GM12891 (cell line): Measurements from ENCODE around the gene NKAIN2.

Source experiments
- POLR2A ChIP-seq: IDR thresholded peaks from 2 replicates; pipeline ENCODE4 v1.6.1; 2011; ENCODE audit warnings: low read depth, low read length, control low read depth
- POLR2AphosphoS5 ChIP-seq: IDR thresholded peaks from 2 replicates; pipeline ENCODE4 v1.6.1; 2011; ENCODE audit warnings: low read depth, low read length, control low read depth
- TAF1 ChIP-seq: IDR thresholded peaks from 2 replicates; pipeline ENCODE4 v1.6.1; 2011; ENCODE audit warnings: low read depth, low read length, control low read depth

GRCh38 chr6:124298730-124299129 lies 495.1 kb downstream of the NKAIN2 start:
- TF ChIP-seq POLR2A (no peak), POLR2AphosphoS5 (no peak), TAF1 (no peak)
